Neural progenitor cell (in vitro differentiated cells): ENCODE results near the gene SMAD9. TPM values are rescaled to one million over a fixed set of nuclear protein-coding genes. Genes with fewer than 3 reads are reported as not detected.

ENCODE experiments used
- DNase-seq: peaks from one replicate; pipeline ENCODE4 v3.0.0-alpha.2; 2016; ENCODE audit warnings: low spot score
- H2AFZ ChIP-seq: fragments of 200-600 bp; sonication (generic); replicated peaks from 2 replicates; pipeline ENCODE4 v1.6.1; 2016; ENCODE audit warnings: antibody characterized with exemption
- H3F3A ChIP-seq: fragments of 200-600 bp; sonication (generic); 2 replicates; pipeline ENCODE4 v1.6.1; 2016; ENCODE audit warnings: antibody characterized with exemption, low read depth
- H3K27ac ChIP-seq: fragments of 200-600 bp; sonication (generic); 2 replicates; pipeline ENCODE4 v1.5.1; 2016; ENCODE audit warnings: mild to moderate bottlenecking
- H3K27me3 ChIP-seq: fragments of 200-600 bp; sonication (generic); 2 replicates; pipeline ENCODE4 v1.6.1; 2016; ENCODE audit warnings: mild to moderate bottlenecking, moderate library complexity
- H3K36me3 ChIP-seq: fragments of 200-600 bp; sonication (generic); 2 replicates; pipeline ENCODE4 v1.5.1; 2016
- H3K4me1 ChIP-seq: fragments of 200-600 bp; sonication (generic); 2 replicates; pipeline ENCODE4 v1.6.1; 2016; ENCODE audit warnings: mixed run types
- H3K4me2 ChIP-seq: fragments of 200-600 bp; sonication (generic); 2 replicates; pipeline ENCODE4 v1.6.1; 2016
- H3K4me3 ChIP-seq: fragments of 200-600 bp; sonication (generic); 2 replicates; pipeline ENCODE4 v1.5.1; 2016
- H3K79me2 ChIP-seq: fragments of 200-600 bp; sonication (generic); 2 replicates; pipeline ENCODE4 v1.6.1; 2016; ENCODE audit warnings: low read depth
- H3K9ac ChIP-seq: fragments of 200-600 bp; sonication (generic); 2 replicates; pipeline ENCODE4 v1.6.1; 2016
- H3K9me3 ChIP-seq: fragments of 200-600 bp; sonication (generic); 2 replicates; pipeline ENCODE4 v1.5.1; 2016; ENCODE audit warnings: low read depth
- H4K20me1 ChIP-seq: fragments of 200-600 bp; sonication (generic); 2 replicates; pipeline ENCODE4 v1.6.1; 2016; ENCODE audit warnings: low read depth
- H3K27ac Mint-ChIP-seq: 3 replicates; pipeline ENCODE4 v1.8.0; 2021; ENCODE audit warnings: mixed read lengths
- H3K27me3 Mint-ChIP-seq: 2 replicates; pipeline ENCODE4 v1.8.0; 2022; ENCODE audit warnings: low read depth, mild to moderate bottlenecking, inconsistent platforms, moderate library complexity, mixed read lengths; ENCODE audit not compliant: insufficient read depth
- H3K36me3 Mint-ChIP-seq: 3 replicates; pipeline ENCODE4 v1.8.0; 2021; ENCODE audit warnings: mixed read lengths
- H3K4me1 Mint-ChIP-seq: 3 replicates; pipeline ENCODE4 v1.8.0; 2021; ENCODE audit warnings: mixed read lengths
- H3K4me3 Mint-ChIP-seq: 3 replicates; pipeline ENCODE4 v1.8.0; 2021; ENCODE audit warnings: mild to moderate bottlenecking, moderate library complexity, mixed read lengths
- H3K9me3 Mint-ChIP-seq: 3 replicates; pipeline ENCODE4 v1.8.0; 2020; ENCODE audit warnings: mixed read lengths
- CTCF ChIP-seq: fragments of 200-600 bp; sonication (generic); IDR thresholded peaks from 2 replicates; pipeline ENCODE4 v1.5.1; 2017; ENCODE audit warnings: antibody characterized with exemption, mild to moderate bottlenecking
- EZH2 ChIP-seq: fragments of 200-600 bp; sonication (generic); IDR thresholded peaks from 2 replicates; pipeline ENCODE4 v1.6.1; 2017; ENCODE audit warnings: antibody characterized with exemption, mild to moderate bottlenecking, moderate library complexity
- EZH2phosphoT487 ChIP-seq: fragments of 200-600 bp; sonication (generic); IDR thresholded peaks from 2 replicates; pipeline ENCODE4 v1.6.1; 2017; ENCODE audit warnings: antibody characterized with exemption
- total RNA-seq: library from RNA; depleted of rRNA; stranded (reverse); fragments of >200 nt; gene quantifications from 2 replicates; pipeline ENCODE4 v1.2.3, GENCODE V29; 2015; ENCODE audit warnings: low replicate concordance

SMAD9 gene
- total RNA-seq, 1 donor from 2014 or later: 1.6 TPM

GRCh38 chr13:36907821-36908220, 12.2 kb downstream of the SMAD9 start:
- Histone ChIP-seq H3K4me1 (no peaks in the 10 kb centered on the region), H3K36me3 (no peaks in the 10 kb centered on the region), H3K9ac (no peak overlapping the region), H3K9me3 (no peaks in the 10 kb centered on the region), H3K27ac (no peak overlapping the region), H3F3A (no peaks in the 10 kb centered on the region), H3K79me2 (no peaks in the 10 kb centered on the region), H3K4me3 (no peak overlapping the region), H3K27me3 (no peaks in the 10 kb centered on the region), H4K20me1 (no peaks in the 10 kb centered on the region), H2AFZ (no peak overlapping the region), H3K4me2 (no peak overlapping the region)
- Mint-ChIP-seq H3K4me3 (no peak overlapping the region), H3K27me3 (peaks cover 3% of the 10 kb centered on the region), H3K4me1 (peaks cover 3% of the 10 kb centered on the region), H3K9me3 (peaks cover 5% of the 10 kb centered on the region), H3K36me3 (no peaks in the 10 kb centered on the region), H3K27ac (no peak overlapping the region)
- no peak for TF ChIP-seq EZH2
- TF ChIP-seq EZH2phosphoT487: no peak
- TF ChIP-seq CTCF: no peak
- DNase-seq: no peak

- no peaks in the 10 kb centered on the region for H3K9me3 ChIP-seq
- Mint-ChIP-seq H3K27ac (no peak overlapping the region), H3K4me1 (peaks cover 3% of the 10 kb centered on the region), H3K9me3 (peaks cover 5% of the 10 kb centered on the region), H3K4me3 (no peak overlapping the region), H3K27me3 (peaks cover 3% of the 10 kb centered on the region), H3K36me3 (no peaks in the 10 kb centered on the region)
- no peak overlapping the region for H2AFZ ChIP-seq
- DNase-seq: no peak
- TF ChIP-seq EZH2phosphoT487 (no peak), CTCF (no peak), EZH2 (no peak)
- H3F3A ChIP-seq: no peaks in the 10 kb centered on the region
- no peak overlapping the region for H3K27ac ChIP-seq
- no peaks in the 10 kb centered on the region for H3K27me3 ChIP-seq
- H4K20me1 ChIP-seq: no peaks in the 10 kb centered on the region
- H3K4me2 ChIP-seq: no peak overlapping the region
- no peak overlapping the region for H3K9ac ChIP-seq
- H3K79me2 ChIP-seq: no peaks in the 10 kb centered on the region
- H3K4me1 ChIP-seq: no peaks in the 10 kb centered on the region
- no peaks in the 10 kb centered on the region for H3K36me3 ChIP-seq
- no peak overlapping the region for H3K4me3 ChIP-seq
Observed at GRCh38 chr13:36907266-36907665, 12.8 kb downstream of the SMAD9 start.

- no peaks in the 10 kb centered on the region for H3K36me3 Mint-ChIP-seq
- TF ChIP-seq EZH2phosphoT487: no peak
- TF ChIP-seq EZH2: no peak
- no peak for TF ChIP-seq CTCF
- no peak overlapping the region for H3K4me3 Mint-ChIP-seq
Observed at GRCh38 chr13:36905944-36906343, 14.1 kb downstream of the SMAD9 start.

More at GRCh38 chr13:36905944-36906343, 14.1 kb downstream of the SMAD9 start:
- Histone ChIP-seq H3K4me1 (no peaks in the 10 kb centered on the region), H3K4me2 (no peak overlapping the region), H3K9me3 (no peaks in the 10 kb centered on the region), H3K36me3 (no peaks in the 10 kb centered on the region), H3F3A (no peaks in the 10 kb centered on the region), H3K4me3 (no peak overlapping the region), H3K9ac (no peak overlapping the region), H3K27me3 (no peaks in the 10 kb centered on the region), H3K79me2 (no peaks in the 10 kb centered on the region), H3K27ac (no peak overlapping the region), H2AFZ (no peak overlapping the region), H4K20me1 (no peaks in the 10 kb centered on the region)
- Mint-ChIP-seq H3K27ac (no peak overlapping the region), H3K9me3 (peaks cover 7% of the 10 kb centered on the region), H3K4me1 (peaks cover 3% of the 10 kb centered on the region), H3K27me3 (peaks cover 3% of the 10 kb centered on the region)
- no peak for DNase-seq
